Measurements from ENCODE around the gene TOX2. TPM values are rescaled to one million over a fixed set of nuclear protein-coding genes. Genes with fewer than 3 reads are reported as not detected.

Gene TOX2
- polyA plus RNA-seq, 1 donor: 4.1 TPM

DNA sequence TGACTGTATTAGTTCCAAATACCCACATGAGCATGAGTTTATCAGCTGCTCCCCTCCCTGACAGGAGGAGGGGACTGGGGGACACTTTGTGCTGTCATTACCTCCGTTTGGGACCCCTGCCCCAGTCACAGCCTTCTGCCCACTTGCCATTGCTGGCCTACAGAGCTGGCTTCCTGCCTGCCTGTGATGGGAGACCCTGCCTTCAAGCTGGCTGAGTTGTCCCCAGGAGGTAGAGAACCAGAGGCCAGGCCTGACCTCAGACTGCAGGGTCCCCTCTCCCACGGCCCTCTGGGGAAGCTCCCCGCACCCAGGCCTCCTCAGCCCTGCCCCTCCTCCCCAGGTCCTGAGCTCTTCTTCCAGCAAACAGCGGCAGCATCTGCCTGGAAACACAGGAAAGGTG is 166.8 kb downstream of the TOX2 start:
- no peak for DNase-seq

DNA sequence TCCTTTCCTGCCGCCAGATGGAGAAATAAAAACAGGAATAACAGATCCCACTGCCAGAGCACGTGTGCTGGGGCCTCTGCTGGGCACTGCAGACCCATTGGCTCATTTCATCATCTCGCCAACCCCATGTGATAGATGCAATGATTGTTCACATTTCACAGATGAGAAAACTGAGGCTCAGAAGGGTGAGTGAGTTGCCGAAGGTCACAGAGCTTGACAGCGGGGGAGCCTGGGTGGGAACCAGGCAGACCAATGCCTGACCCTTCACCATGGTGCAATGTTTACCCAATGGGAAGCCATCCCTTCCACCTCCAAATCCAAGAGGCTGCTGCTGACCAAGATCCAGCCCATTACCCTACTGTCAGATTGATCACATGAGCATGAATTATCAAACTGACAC is 167.2 kb downstream of the TOX2 start:
- no peak for DNase-seq

DNA sequence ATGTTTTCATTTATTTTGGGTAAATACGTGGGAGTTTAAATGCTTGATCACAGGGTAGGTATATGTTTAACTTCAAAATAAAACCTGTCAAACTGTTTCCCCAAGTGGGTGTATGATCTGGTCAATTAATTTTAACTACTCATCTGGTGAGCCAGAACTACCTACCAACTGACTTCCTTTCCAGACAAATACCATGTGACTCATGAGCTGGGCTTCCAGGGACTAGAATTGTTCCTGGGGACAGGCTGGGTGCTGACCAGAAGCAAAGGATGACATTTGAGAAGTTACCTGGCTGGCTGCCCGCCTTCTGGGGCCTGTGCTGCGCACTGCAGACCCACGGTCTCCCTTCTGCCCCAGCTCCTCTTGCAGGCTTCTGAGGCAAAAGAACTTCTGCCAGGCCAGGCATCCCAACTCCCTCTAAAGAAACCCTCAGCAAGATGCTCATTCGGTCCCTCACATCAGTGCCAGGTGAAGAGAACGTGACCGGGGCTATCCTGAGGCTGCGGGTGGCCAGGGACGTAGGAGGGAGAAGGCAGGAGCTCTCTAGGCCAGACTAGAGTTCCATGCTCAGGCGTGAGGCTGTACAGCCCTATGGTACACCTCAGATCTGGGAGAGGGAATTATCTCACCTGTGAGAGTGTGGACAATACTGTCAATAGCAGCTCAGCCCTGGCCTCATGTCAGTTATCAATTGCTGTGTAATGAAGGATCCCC is 168.7 kb downstream of the TOX2 start:
- no peak for DNase-seq

- DNase-seq: no peak
Observed at GRCh38 chr20:44084439-44084838, 169.8 kb downstream of the TOX2 start.

- DNase-seq: no peak
Observed at GRCh38 chr20:44084891-44085290, 170.2 kb downstream of the TOX2 start.

- no peak for DNase-seq
Observed at GRCh38 chr20:44085616-44086434, 171.2 kb downstream of the TOX2 start.

- DNase-seq: no peak
Observed at GRCh38 chr20:44087051-44087856, 172.6 kb downstream of the TOX2 start.

DNA sequence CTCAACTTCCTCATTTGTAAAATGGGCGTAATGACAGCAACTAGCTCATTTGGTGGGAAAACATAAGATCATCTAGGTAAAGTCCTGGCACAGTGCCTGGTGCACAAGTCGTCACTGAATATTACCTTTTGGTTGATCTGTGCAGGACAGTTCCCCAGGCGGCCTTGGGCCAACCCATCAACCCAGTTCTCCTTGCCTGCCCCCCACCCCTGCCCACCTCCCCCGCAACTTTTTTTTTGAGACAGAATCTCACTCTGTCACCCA is 173.1 kb downstream of the TOX2 start:
- no peak for DNase-seq

GRCh38 chr20:44089987-44090674 is 175.5 kb downstream of the TOX2 start:
- no peak for DNase-seq

GRCh38 chr20:44091026-44091425 is 176.4 kb downstream of the TOX2 start:
- DNase-seq: no peak

- DNase-seq: no peak
Observed at GRCh38 chr20:44092551-44093248, 178.0 kb downstream of the TOX2 start.

GRCh38 chr20:44093249-44093582 is 178.6 kb downstream of the TOX2 start:
- no peak for DNase-seq

GRCh38 chr20:44095831-44096230 is 181.2 kb downstream of the TOX2 start:
- no peak for DNase-seq

DNA sequence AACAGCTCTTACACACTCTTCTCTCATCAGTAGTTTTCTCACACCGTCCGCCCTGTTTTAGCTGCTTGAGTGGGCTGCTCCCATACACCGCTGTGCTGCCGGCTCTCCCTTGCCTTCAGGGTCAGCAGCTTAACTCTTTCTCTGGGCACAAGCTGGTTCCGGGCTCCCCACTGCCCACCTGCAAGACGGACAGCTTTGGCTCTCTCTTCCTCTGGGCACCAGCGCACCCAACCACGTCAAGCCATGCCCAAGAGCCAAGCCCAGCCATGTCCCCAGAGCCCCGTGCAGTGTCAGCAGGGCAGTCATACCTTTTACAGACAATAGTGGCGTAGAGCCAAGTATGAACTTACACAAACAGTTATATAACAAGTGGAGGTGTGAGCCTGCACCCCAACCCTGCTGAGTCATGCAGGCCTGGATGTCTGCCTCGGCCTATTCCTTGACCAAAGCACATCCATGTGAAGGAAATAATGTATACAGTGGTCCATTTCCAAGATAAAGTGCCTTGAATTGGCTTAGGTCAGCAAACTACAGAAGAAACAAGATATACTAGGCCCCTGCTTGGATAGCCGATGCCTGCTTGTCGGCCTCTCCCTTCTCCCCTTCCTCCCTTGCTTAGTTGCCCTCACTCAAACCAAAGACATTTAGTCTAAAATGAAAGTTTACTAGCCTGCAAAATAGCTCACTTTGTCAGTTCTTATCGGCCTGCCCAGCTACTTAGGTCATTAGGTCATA is 183.0 kb downstream of the TOX2 start:
- DNase-seq: no peak

- no peak for DNase-seq
Observed at GRCh38 chr20:44098256-44098630, 183.6 kb downstream of the TOX2 start.

- DNase-seq: no peak
Observed at GRCh38 chr20:44098657-44099056, 184.0 kb downstream of the TOX2 start.

DNA sequence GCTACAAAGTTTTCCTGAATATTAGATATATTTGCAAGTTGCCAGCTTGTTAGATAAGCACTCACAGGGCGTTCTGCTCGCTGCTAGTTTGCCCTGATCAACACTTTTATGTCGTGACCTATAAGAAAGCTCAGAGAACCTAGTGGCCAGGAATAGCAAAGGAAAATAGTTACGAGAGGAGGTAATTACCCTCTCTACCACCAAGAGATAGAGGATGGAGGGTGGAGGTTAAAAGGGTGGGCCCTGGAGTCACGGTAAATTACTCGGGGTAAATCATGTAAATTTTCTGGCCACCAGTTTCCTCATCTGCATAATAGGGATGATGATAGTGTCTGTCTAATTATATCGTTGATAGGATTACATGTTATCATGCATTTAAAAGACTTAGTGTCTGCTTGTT is 185.2 kb downstream of the TOX2 start:
- DNase-seq: no peak

- no peak for DNase-seq
Observed at GRCh38 chr20:44102582-44102981, 187.9 kb downstream of the TOX2 start.

DNA sequence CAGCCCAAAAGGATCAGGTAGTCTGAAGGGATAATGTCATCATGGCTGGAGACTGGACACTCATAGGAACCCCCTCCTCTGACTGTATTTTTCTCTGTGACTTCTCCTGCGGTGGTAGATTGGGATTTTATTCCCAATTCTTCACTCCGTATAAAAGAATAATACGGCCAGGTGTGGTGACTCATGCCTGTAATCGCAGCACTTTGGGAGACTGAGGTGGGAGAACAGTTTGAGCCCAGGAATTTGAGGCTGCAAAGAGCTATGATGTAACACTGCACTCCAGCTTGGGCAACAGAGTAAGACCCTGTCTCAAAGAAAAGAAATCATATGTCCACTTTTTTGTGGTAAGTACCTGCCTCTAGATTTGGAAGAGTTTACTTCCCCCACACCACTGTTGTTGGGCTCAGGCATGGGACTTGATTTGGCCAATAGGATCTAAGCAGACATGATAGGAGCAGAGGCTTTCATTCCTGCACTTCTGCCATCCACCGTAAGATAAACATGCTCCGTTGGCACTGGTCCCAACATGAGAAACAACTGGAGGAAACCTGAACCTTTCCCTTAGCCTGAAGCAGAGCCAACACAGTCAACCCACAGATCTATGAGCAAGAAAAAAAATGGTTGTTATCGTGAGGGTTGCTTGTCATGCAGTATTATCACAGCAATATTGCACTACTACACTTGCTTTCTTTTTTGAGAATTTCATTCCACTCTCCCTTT is 190.3 kb downstream of the TOX2 start:
- no peak for DNase-seq

DNA sequence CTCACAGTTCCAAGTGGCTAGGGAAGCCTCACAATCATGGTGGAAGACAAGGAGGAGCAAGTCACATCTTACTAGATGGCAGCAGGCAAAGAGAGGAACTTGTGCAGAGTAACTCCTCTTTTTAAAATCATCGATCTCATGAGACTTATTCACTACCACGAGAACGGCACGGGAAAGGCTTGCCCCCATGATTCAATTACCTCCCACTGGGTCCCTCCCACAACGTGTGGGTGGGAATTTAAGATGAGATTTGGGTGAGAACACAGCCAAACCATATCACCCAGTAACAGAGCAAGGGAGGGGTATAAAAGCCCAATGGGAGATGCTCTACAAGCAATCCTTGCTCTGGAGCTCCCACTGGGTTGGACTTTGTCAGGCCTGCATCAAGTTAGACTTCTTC is 192.0 kb downstream of the TOX2 start:
- DNase-seq: no peak

GRCh38 chr20:44109951-44110361 is 195.3 kb downstream of the TOX2 start:
- DNase-seq: no peak
